Hepatocyte (in vitro differentiated cells): Measurements from ENCODE around the gene PDLIM5.

ENCODE experiments used
- EZH2phosphoT487 ChIP-seq: fragments of 200-600 bp; sonication (generic); IDR thresholded peaks from one replicate; pipeline ENCODE4 v1.6.1; 2018; ENCODE audit warnings: antibody characterized with exemption, mild to moderate bottlenecking, low read depth, moderate library complexity; ENCODE audit not compliant: unreplicated experiment, severe bottlenecking
- TF ChIP-seq, protein P1 (sequence below): fragments of 200-600 bp; sonication (generic); IDR thresholded peaks from 2 replicates; pipeline ENCODE4 v1.5.1; 2016; ENCODE audit warnings: antibody characterized with exemption, mild to moderate bottlenecking; ENCODE audit not compliant: poor library complexity

DNA sequence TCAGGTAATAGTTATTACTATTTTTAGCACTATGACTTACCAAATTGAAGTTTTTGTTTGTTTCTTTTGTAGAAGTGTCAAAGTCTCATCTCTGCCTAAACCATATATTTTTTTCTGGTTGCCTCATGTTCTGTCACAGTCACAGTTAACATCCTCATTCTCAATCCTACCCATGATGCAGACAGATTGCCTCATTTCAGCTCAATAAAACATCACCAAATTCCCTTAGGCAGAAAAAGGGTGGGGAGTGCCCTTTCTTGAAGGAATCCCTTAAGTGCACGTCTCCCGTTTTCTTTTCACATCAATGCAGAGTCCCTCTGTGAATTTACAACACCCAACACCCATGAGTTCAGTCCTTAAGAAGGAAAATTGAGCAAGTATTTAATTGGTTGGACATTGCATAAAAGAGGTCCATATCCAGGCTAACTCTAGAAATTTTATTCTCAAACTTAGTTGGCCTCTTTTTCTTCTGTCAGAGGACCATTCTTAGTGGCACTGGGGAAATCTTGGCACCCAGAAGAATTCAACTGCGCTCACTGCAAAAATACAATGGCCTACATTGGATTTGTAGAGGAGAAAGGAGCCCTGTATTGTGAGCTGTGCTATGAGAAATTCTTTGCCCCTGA, 202.4 kb downstream of the PDLIM5 start:
- no peak for TF ChIP-seq EZH2phosphoT487
- TF ChIP-seq, protein P1, sequence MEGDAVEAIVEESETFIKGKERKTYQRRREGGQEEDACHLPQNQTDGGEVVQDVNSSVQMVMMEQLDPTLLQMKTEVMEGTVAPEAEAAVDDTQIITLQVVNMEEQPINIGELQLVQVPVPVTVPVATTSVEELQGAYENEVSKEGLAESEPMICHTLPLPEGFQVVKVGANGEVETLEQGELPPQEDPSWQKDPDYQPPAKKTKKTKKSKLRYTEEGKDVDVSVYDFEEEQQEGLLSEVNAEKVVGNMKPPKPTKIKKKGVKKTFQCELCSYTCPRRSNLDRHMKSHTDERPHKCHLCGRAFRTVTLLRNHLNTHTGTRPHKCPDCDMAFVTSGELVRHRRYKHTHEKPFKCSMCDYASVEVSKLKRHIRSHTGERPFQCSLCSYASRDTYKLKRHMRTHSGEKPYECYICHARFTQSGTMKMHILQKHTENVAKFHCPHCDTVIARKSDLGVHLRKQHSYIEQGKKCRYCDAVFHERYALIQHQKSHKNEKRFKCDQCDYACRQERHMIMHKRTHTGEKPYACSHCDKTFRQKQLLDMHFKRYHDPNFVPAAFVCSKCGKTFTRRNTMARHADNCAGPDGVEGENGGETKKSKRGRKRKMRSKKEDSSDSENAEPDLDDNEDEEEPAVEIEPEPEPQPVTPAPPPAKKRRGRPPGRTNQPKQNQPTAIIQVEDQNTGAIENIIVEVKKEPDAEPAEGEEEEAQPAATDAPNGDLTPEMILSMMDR = no peak
